OCI-LY3 (cell line): ENCODE results near the gene DNAJC19.

Experiments used
- CTCF ChIP-seq: fragments of 200-600, 300-600 bp; sonication (generic); IDR thresholded peaks from 2 replicates; pipeline ENCODE4 v1.5.1; 2014; ENCODE audit warnings: antibody characterized with exemption, low read length, low read depth
- EZH2phosphoT487 ChIP-seq: fragments of 200-600 bp; shearing (Covaris generic); IDR thresholded peaks from 2 replicates; pipeline ENCODE4 v1.6.1; 2018; ENCODE audit warnings: antibody characterized with exemption, mixed run types, low read depth

GRCh38 chr3:180961087-180961486 is 28.4 kb downstream of the DNAJC19 start:
- TF ChIP-seq CTCF (no peak), EZH2phosphoT487 (no peak)
